ENCODE measurements around the gene UBE2Q1. TPM values are rescaled to one million over a fixed set of nuclear protein-coding genes. Genes with fewer than 3 reads are reported as not detected.

UBE2Q1 gene
- total RNA-seq: 10 to 100 TPM; 30.6 to 60.2 (median 32.0) TPM

- DNase-seq (ENCODE audit: low spot score in 2 of 2): peak; percentile 81 to 87
- Histone ChIP-seq H3K9me3 (no peaks in the 10 kb centered on the region), H3K4me1 (peaks cover 39% of the 10 kb centered on the region), H3K27me3 (no peaks in the 10 kb centered on the region), H3K4me3 (peak within 1 kb of the TSS; percentile 97), H3K36me3 (peaks cover 28% of the 10 kb centered on the region), H3K27ac (peak within 1 kb of the TSS; percentile 88)
- TF ChIP-seq POLR2A (IDR thresholded peaks at IDR 0.05) (no peak), CTCF (IDR thresholded peaks at IDR 0.05) (no peak), POLR2AphosphoS5 (IDR thresholded peaks at IDR 0.05) (no peak), EP300 (IDR thresholded peaks at IDR 0.05) (no peak)
- under 1% methylated on average over 15 of the region's 69 CpGs for WGBS
Measured at GRCh38 chr1:154557939-154558719, at the start of gene UBE2Q1. Gene UBE2Q1 (minus strand): TSS chr1:154558662. CDS start chr1:154558553, 109 bp downstream.

- DNase-seq (ENCODE audit: low spot score in 2 of 2): peak; percentile 96
- WGBS: 0% methylated on average over 18 of the region's 59 CpGs
- no peak for TF ChIP-seq CTCF (IDR thresholded peaks at IDR 0.05)
- TF ChIP-seq POLR2AphosphoS5 (IDR thresholded peaks at IDR 0.05): peak in 2 of 3 donors; percentile 17 to 72
- no peak for TF ChIP-seq EP300 (IDR thresholded peaks at IDR 0.05)
- H3K9me3 ChIP-seq: no peaks in the 10 kb centered on the region
- peak within 1 kb of the TSS; percentile 78 for H3K4me3 ChIP-seq
- H3K4me1 ChIP-seq: peaks cover 58% of the 10 kb centered on the region
- H3K27ac ChIP-seq: peak within 1 kb of the TSS; percentile 97
- no peaks in the 10 kb centered on the region for H3K27me3 ChIP-seq
- H3K36me3 ChIP-seq: peaks cover 3% of the 10 kb centered on the region
Measured at GRCh38 chr1:154607609-154608396, 49.3 kb upstream of the UBE2Q1 start, which contains the start of gene ADAR. Gene ADAR (minus strand): TSS chr1:154608186. CDS start chr1:154608006, 180 bp downstream.

- Histone ChIP-seq H3K4me3 (peak overlapping the region; percentile 78), H3K9me3 (no peaks in the 10 kb centered on the region), H3K36me3 (peaks cover 8% of the 10 kb centered on the region), H3K27ac (peak overlapping the region; percentile 97), H3K4me1 (peaks cover 58% of the 10 kb centered on the region), H3K27me3 (no peaks in the 10 kb centered on the region)
- WGBS: 2% methylated on average over 11 of the region's 11 CpGs
- TF ChIP-seq EP300 (IDR thresholded peaks at IDR 0.05) (no peak), CTCF (IDR thresholded peaks at IDR 0.05) (no peak), POLR2A (IDR thresholded peaks at IDR 0.05) (no peak), POLR2AphosphoS5 (IDR thresholded peaks at IDR 0.05) (no peak)
- DNase-seq (ENCODE audit: low spot score in 2 of 2): no peak
Measured at GRCh38 chr1:154607106-154607608, 48.7 kb upstream of the UBE2Q1 start.

- Histone ChIP-seq H3K4me3 (no peak overlapping the region), H3K9me3 (no peaks in the 10 kb centered on the region), H3K36me3 (peaks cover 23% of the 10 kb centered on the region), H3K27me3 (no peaks in the 10 kb centered on the region), H3K4me1 (peaks cover 58% of the 10 kb centered on the region), H3K27ac (no peak overlapping the region)
- no peak for TF ChIP-seq POLR2A (IDR thresholded peaks at IDR 0.05)
- TF ChIP-seq CTCF (IDR thresholded peaks at IDR 0.05): no peak
- TF ChIP-seq EP300 (IDR thresholded peaks at IDR 0.05): no peak
- TF ChIP-seq POLR2AphosphoS5 (IDR thresholded peaks at IDR 0.05): no peak
- no peak for DNase-seq (ENCODE audit: low spot score in 2 of 2)
- 79% methylated on average over 2 of the region's 2 CpGs for WGBS
Measured at GRCh38 chr1:154605534-154605933, 47.1 kb upstream of the UBE2Q1 start.

- DNase-seq (ENCODE audit: low spot score in 2 of 2): no peak
Measured at GRCh38 chr1:154603317-154603716, 44.9 kb upstream of the UBE2Q1 start.

More at GRCh38 chr1:154603317-154603716, 44.9 kb upstream of the UBE2Q1 start:
- peaks cover 45% of the 10 kb centered on the region for H3K36me3 ChIP-seq
- no peaks in the 10 kb centered on the region for H3K9me3 ChIP-seq
- H3K27me3 ChIP-seq: no peaks in the 10 kb centered on the region
- 36% methylated on average over 2 of the region's 2 CpGs for WGBS
- TF ChIP-seq POLR2A (IDR thresholded peaks at IDR 0.05) (no peak), CTCF (IDR thresholded peaks at IDR 0.05) (no peak), EP300 (IDR thresholded peaks at IDR 0.05) (no peak), POLR2AphosphoS5 (IDR thresholded peaks at IDR 0.05) (no peak)
- H3K4me3 ChIP-seq: no peak overlapping the region
- H3K4me1 ChIP-seq: peaks cover 56% of the 10 kb centered on the region
- no peak overlapping the region for H3K27ac ChIP-seq

Data from suprapubic skin (tissue), 4 donors.